H1 (cell line): Measurements from ENCODE around the gene CCDC185. TPM values are rescaled to one million over a fixed set of nuclear protein-coding genes. Genes with fewer than 3 reads are reported as not detected.

ENCODE experiments used
- POLR2AphosphoS5 ChIP-seq: IDR thresholded peaks from 2 replicates; pipeline ENCODE4 v1.6.1; 2011; ENCODE audit warnings: low read depth, low read length
- POU5F1 ChIP-seq: IDR thresholded peaks from 2 replicates; pipeline ENCODE4 v1.6.1; 2011; ENCODE audit warnings: low read depth, mild to moderate bottlenecking, low read length, moderate library complexity
- RFX5 ChIP-seq: IDR thresholded peaks from 2 replicates; pipeline ENCODE4 v1.6.1; 2011; ENCODE audit warnings: low read depth, low read length, improper control_type of control experiment, borderline replicate concordance
- SP2 ChIP-seq: IDR thresholded peaks from 2 replicates; pipeline ENCODE4 v1.6.1; 2012; ENCODE audit warnings: mild to moderate bottlenecking, low read length, inconsistent platforms
- polyA plus RNA-seq, 7 experiments: library from polyadenylated mRNA; depleted of rRNA in 3 of 7; stranded (reverse) in 5 of 7; unstranded in 2 of 7; fragments of >200 nt in 5 of 7; fragments of 200-250 nt in 2 of 7; gene quantifications; 1 replicate in 5 of 7; 2 replicates in 1 of 7; 4 replicates in 1 of 7; pipeline versions ENCODE4 v1.2.1 to v1.2.3, GENCODE V29; 2011 to 2013; ENCODE audit warnings: missing spikeins in 2 of 7, mixed read lengths in 2 of 7
- total RNA-seq: library from RNA; stranded (reverse); fragmentation: NEBNext Ultra II Directional; extraction: Animal tissue kit (Norgen Biotek cat#: 25700); gene quantifications from 2 replicates; pipeline ENCODE4 v1.2.1, GENCODE V29; 2021

The CCDC185 gene
- total and polyA plus RNA-seq, 2 of the 8 experiments (the other 6 are each of a cell fraction or from before 2014, with no cell fraction given), result not detected

DNA sequence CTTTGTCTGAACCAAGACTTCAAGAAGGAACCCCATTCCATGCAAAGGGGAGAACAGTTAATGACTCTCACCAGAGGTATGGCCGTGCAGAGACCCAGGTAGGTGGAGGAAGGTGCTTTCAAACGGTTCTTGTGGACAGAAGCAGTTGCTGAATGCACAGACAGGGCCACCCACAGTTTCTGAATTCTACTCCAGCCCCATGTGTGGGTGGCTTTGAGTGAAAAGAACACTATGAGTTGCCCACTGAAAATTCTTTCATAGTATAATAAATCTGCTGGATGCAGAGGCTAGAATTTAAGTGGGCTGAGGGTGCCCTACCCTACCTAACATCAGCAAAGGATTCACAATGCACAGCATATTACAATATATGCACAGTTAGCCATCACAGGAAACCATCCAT, 7.2 kb upstream of the CCDC185 start (continued):
- no peak for TF ChIP-seq RFX5
- no peak for TF ChIP-seq POLR2AphosphoS5
- no peak for TF ChIP-seq SP2
- no peak for TF ChIP-seq POU5F1
